KMS-11 (cell line): Measurements from ENCODE around the gene PADI1.

Experiments used
- H2AFZ ChIP-seq: fragments of 200-600 bp; sonication (generic); 2 replicates; pipeline ENCODE4 v1.6.1; 2016; ENCODE audit warnings: antibody characterized with exemption, mixed run types, low read depth
- H3K27ac ChIP-seq: fragments of 200-600 bp; sonication (generic); 2 replicates; pipeline ENCODE4 v1.6.1; 2016; ENCODE audit warnings: mild to moderate bottlenecking, mixed run types
- H3K27me3 ChIP-seq: fragments of 200-600 bp; sonication (generic); 2 replicates; pipeline ENCODE4 v1.6.1; 2017; ENCODE audit warnings: mild to moderate bottlenecking, low read depth, mixed run types, moderate library complexity; ENCODE audit not compliant: insufficient read depth
- H3K36me3 ChIP-seq: fragments of 200-600 bp; sonication (generic); 2 replicates; pipeline ENCODE4 v1.6.1; 2017; ENCODE audit warnings: mild to moderate bottlenecking, mixed run types; ENCODE audit not compliant: insufficient read depth
- H3K4me1 ChIP-seq: fragments of 200-600 bp; sonication (generic); 2 replicates; pipeline ENCODE4 v1.6.1; 2016; ENCODE audit warnings: mild to moderate bottlenecking, low read depth, mixed run types; ENCODE audit not compliant: poor library complexity, severe bottlenecking
- H3K4me2 ChIP-seq: fragments of 200-600 bp; sonication (generic); 2 replicates; pipeline ENCODE4 v1.7.0; 2016; ENCODE audit warnings: mild to moderate bottlenecking, mixed run types
- H3K4me3 ChIP-seq: fragments of 200-600 bp; sonication (generic); IDR thresholded peaks from 2 replicates; pipeline ENCODE4 v1.6.1; 2017; ENCODE audit warnings: low read depth, low read length, mixed read lengths; ENCODE audit not compliant: insufficient read depth
- H3K79me2 ChIP-seq: fragments of 200-600 bp; sonication (generic); 2 replicates; pipeline ENCODE4 v1.6.1; 2016; ENCODE audit warnings: low read depth, mixed run types; ENCODE audit not compliant: insufficient read depth
- H3K9ac ChIP-seq: fragments of 200-600 bp; sonication (generic); 2 replicates; pipeline ENCODE4 v1.6.1; 2016; ENCODE audit warnings: mild to moderate bottlenecking, mixed run types
- H4K20me1 ChIP-seq: fragments of 200-600 bp; sonication (generic); 2 replicates; pipeline ENCODE4 v1.6.1; 2016; ENCODE audit warnings: mild to moderate bottlenecking, mixed run types; ENCODE audit not compliant: insufficient read depth
- CTCF ChIP-seq: fragments of 200-600 bp; sonication (generic); conservative IDR thresholded peaks from 2 replicates; pipeline ENCODE4 v1.6.1; 2017; ENCODE audit warnings: low read depth, mild to moderate bottlenecking, antibody characterized with exemption, low read length, moderate library complexity, mixed read lengths

PADI1 gene

GRCh38 chr1:17272646-17273045 lies 67.7 kb downstream of the PADI1 start:
- Histone ChIP-seq H3K27me3 (peaks cover 25% of the 10 kb centered on the region), H3K9ac (no peak overlapping the region), H3K27ac (no peak overlapping the region), H3K36me3 (no peaks in the 10 kb centered on the region), H3K79me2 (no peaks in the 10 kb centered on the region), H3K4me1 (no peaks in the 10 kb centered on the region), H3K4me3 (no peak overlapping the region), H3K4me2 (no peak overlapping the region), H2AFZ (no peak overlapping the region), H4K20me1 (no peaks in the 10 kb centered on the region)
- no peak for TF ChIP-seq CTCF

- Histone ChIP-seq H3K4me3 (no peak overlapping the region), H3K4me1 (no peaks in the 10 kb centered on the region), H3K36me3 (no peaks in the 10 kb centered on the region)
Observed at GRCh38 chr1:17273096-17273495, 68.2 kb downstream of the PADI1 start.

GRCh38 chr1:17274186-17275170 lies 69.5 kb downstream of the PADI1 start:
- no peak overlapping the region for H3K4me3 ChIP-seq
- TF ChIP-seq CTCF = peak; percentile 59
- H2AFZ ChIP-seq = no peak overlapping the region
- no peaks in the 10 kb centered on the region for H3K4me1 ChIP-seq
- no peaks in the 10 kb centered on the region for H4K20me1 ChIP-seq
- no peak overlapping the region for H3K4me2 ChIP-seq
- H3K27me3 ChIP-seq = peaks cover 33% of the 10 kb centered on the region
- H3K9ac ChIP-seq = no peak overlapping the region
- no peaks in the 10 kb centered on the region for H3K36me3 ChIP-seq
- H3K27ac ChIP-seq = no peak overlapping the region
- no peaks in the 10 kb centered on the region for H3K79me2 ChIP-seq

More at GRCh38 chr1:17273096-17273495, 68.2 kb downstream of the PADI1 start:
- TF ChIP-seq CTCF = no peak
- Histone ChIP-seq H3K79me2 (no peaks in the 10 kb centered on the region), H3K27me3 (peaks cover 27% of the 10 kb centered on the region), H2AFZ (no peak overlapping the region), H3K9ac (no peak overlapping the region), H3K27ac (no peak overlapping the region), H3K4me2 (no peak overlapping the region), H4K20me1 (no peaks in the 10 kb centered on the region)

GRCh38 chr1:17276568-17276967 lies 71.6 kb downstream of the PADI1 start:
- H3K27ac ChIP-seq = no peak overlapping the region

More at GRCh38 chr1:17276568-17276967, 71.6 kb downstream of the PADI1 start:
- H3K4me2 ChIP-seq = no peak overlapping the region
- H3K4me1 ChIP-seq = no peaks in the 10 kb centered on the region
- peaks cover 43% of the 10 kb centered on the region for H3K27me3 ChIP-seq
- no peak overlapping the region for H3K9ac ChIP-seq
- no peak overlapping the region for H2AFZ ChIP-seq
- H3K79me2 ChIP-seq = no peaks in the 10 kb centered on the region
- TF ChIP-seq CTCF = no peak
- no peaks in the 10 kb centered on the region for H4K20me1 ChIP-seq
- no peaks in the 10 kb centered on the region for H3K36me3 ChIP-seq
- no peak overlapping the region for H3K4me3 ChIP-seq
